NCI-H1436 treated with DMSO at 0.1 percent for 48 hours (cell line): ENCODE measurements around the gene PLA2G4D.

Experiments used
- DNase-seq: peaks from one replicate; lab custom pipeline; 2025; lab: John Stamatoyannopoulos, UW

Gene PLA2G4D

DNA sequence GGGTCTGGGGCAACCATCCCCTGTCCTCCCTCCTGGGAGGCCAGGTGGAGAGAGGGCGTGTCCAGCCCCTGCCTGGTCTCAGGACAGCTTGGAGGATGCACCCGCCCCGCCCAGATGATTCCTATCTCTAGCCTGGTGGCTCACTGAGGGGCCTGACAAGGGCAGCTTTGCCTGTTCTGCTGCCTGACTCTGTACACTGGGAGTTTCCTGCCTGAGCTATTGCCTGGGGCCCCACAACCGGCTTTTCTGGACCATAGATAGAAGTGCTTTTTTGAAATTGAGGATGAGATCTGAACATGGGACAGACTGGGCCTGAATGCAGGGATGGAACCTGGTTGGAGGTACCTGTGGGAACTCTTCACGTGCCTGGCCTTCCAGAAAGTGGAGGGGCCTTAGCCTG lies 72.8 kb downstream of the PLA2G4D start:
- DNase-seq, result no peak

DNA sequence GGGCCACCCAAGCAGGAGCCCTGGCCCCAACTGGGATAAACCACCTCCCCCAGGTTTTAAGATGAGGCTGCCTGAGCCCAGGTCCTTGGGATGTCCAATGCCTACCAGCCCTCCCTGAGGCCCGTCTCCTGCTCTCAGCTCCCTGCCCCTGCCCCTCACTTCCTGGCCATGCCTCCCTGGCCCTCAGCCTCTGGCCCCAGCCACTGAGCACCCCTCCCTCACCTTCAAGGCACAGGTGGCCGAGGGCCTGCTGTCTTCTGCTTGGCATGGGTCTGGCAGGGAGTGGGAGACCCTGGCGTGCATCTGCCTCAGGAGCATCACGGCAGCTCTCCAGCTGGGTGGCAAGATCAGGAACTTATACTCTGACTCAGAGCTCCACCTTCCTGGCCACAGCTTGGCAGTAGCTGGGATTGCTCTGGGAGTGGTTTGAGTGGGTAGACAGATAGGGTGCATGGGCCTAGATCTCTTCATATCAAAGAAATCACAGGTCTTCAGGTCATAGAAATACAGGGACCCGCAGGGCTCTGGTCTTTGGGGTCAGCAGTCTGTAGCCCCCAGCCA lies 73.6 kb downstream of the PLA2G4D start, which contains the start of gene PLA2G4E:
TSS of gene PLA2G4E (minus strand) at position 330 of the 561 bp plus-strand sequence. CDS start at position 318, 12 bp downstream.
- DNase-seq, result no peak

- no peak for DNase-seq
Measured at GRCh38 chr15:42018306-42019224, 75.8 kb downstream of the PLA2G4D start.
